ENCODE measurements around the gene ADAP2. TPM values are rescaled to one million over a fixed set of nuclear protein-coding genes. Genes with fewer than 3 reads are reported as not detected.
"Not testable (repeated sequence)": the region's sequence is repeated elsewhere in the genome, so short reads cannot be mapped to it uniquely, and the experiment has no call there.

The ADAP2 gene
- total and polyA plus RNA-seq, 2 experiments from 2014 or later, result 0.34 TPM; not detected in 1

DNA sequence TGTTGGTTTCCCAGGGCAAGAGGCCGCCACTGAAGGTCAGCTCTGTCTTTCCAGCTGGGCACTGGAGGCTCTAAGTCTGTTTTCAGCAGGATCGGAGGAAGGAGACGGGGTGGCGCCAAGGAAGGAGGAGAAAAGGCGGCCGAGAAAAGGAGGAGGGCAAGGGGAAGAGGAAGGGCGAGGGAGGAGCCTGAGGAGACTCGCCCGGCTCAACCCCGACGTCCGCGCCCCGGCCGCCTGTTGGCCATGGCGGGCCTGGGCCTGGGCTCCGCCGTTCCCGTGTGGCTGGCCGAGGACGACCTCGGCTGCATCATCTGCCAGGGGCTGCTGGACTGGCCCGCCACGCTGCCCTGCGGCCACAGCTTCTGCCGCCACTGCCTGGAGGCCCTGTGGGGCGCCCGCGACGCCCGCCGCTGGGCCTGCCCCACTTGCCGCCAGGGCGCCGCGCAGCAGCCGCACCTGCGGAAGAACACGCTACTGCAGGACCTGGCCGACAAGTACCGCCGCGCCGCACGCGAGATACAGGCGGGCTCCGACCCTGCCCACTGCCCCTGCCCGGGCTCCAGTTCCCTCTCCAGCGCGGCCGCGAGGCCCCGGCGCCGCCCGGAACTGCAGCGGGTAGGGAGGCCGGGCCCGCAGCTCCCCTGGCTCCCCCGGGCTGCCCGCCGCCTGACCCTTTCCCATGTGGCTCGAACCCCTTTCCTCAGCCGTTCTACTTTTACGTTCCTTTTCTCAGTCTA is 49.3 kb downstream of the ADAP2 start, which contains the start of gene RNF135:
RNF135 (plus strand) TSS at position 209 of the 737 bp plus-strand sequence; CDS start at position 244, 35 bp downstream.
- Histone ChIP-seq H4K20me1 (ENCODE audit: insufficient read depth) (no peaks in the 10 kb centered on the region), H3K4me3 (peak within 1 kb of the TSS; percentile 86), H3K79me2 (ENCODE audit: insufficient read depth) (peaks cover 45% of the 10 kb centered on the region), H3K27me3 (replicated peaks; ENCODE audit: insufficient read depth) (no peaks in the 10 kb centered on the region), H3K4me1 (ENCODE audit: insufficient read depth) (peaks cover 4% of the 10 kb centered on the region; the same call in 1 of the 2 replicates), H3F3A (ENCODE audit: insufficient read depth) (peaks cover 15% of the 10 kb centered on the region; the same call in 1 of the 2 replicates), H3K9me3 (ENCODE audit: low read depth) (no peaks in the 10 kb centered on the region), H3K36me3 (ENCODE audit: low read depth) (no peaks in the 10 kb centered on the region), H2AFZ (peak within 1 kb of the TSS; percentile 97), H3K27ac (peak within 1 kb of the TSS; percentile 94), H3K9me2 (ENCODE audit: insufficient read depth) (no peaks in the 10 kb centered on the region), H3K9ac (peak within 1 kb of the TSS; percentile 93), H3K4me2 (ENCODE audit: unreplicated experiment) (peak within 1 kb of the TSS; percentile 99)
- peak; percentile 96 for DNase-seq
- TF ChIP-seq EZH2phosphoT487 (IDR thresholded peaks at IDR 0.05; ENCODE audit: insufficient read depth, low read depth) (no peak), EZH2 (IDR thresholded peaks at IDR 0.05; ENCODE audit: insufficient read depth, poor library complexity, severe bottlenecking) (no peak)
- in situ Hi-C loops (cut with MboI), result no loop called here
- WGBS, 2 experiments (ENCODE audit: low coverage in 1 of 2, low lambda C conversion rate in 2 of 2, missing lambda C conversion rate in 2 of 2), result 1% methylated on average over 25 to 51 of the region's 66 CpGs

DNA sequence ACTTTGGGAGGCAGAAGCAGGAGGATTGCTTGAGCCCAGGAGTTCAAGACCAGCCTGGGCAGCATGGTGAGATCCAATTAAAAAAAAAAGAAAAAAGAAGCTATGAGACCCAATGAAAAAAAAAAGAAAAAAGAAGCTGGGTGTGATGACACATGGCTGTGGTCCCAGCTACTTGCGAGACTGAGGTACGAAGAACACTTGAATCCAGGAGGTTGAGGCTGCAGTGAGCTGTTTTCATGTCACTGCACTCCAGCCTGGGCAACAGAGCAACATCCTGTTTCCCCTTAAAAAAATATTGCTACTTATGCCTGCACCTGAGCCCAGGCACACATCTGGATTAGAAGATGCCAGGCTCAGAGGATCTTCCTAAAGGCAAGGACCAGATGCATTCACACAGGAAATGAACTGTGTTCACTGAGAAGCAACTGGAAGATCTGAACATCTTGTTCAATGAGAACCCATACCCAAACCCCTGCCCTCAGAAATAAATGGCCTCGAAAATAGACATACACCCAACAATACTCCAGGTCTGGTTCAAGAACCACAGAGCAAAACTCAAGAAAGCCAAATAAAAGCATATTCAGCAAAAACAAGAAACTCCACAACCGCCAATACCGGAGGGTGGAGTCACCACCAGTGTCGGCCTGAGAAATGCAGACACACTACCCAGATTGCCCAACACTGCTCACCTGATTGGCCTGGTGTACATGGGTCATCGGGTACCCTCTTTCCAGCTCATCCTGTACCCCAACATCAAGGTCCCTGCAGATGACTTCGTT is 53.5 kb downstream of the ADAP2 start:
- Histone ChIP-seq H3K9ac (no peak overlapping the region), H3K4me1 (ENCODE audit: insufficient read depth) (peaks cover 4% of the 10 kb centered on the region; the same call in 1 of the 2 replicates), H3K4me3 (no peak overlapping the region), H2AFZ (no peak overlapping the region), H3K4me2 (ENCODE audit: unreplicated experiment) (no peak overlapping the region), H3F3A (ENCODE audit: insufficient read depth) (peaks cover 14% of the 10 kb centered on the region; the same call in 1 of the 2 replicates), H3K9me2 (ENCODE audit: insufficient read depth) (no peaks in the 10 kb centered on the region), H3K27ac (no peak overlapping the region), H3K27me3 (replicated peaks; ENCODE audit: insufficient read depth) (no peaks in the 10 kb centered on the region), H4K20me1 (ENCODE audit: insufficient read depth) (no peaks in the 10 kb centered on the region), H3K9me3 (ENCODE audit: low read depth) (no peaks in the 10 kb centered on the region), H3K36me3 (ENCODE audit: low read depth) (no peaks in the 10 kb centered on the region), H3K79me2 (ENCODE audit: insufficient read depth) (peaks cover 67% of the 10 kb centered on the region)
- no peak for TF ChIP-seq EZH2phosphoT487 (IDR thresholded peaks at IDR 0.05; ENCODE audit: insufficient read depth, low read depth)
- no peak for TF ChIP-seq EZH2 (IDR thresholded peaks at IDR 0.05; ENCODE audit: insufficient read depth, poor library complexity, severe bottlenecking)
- 94% methylated on average over 8 of the region's 8 CpGs for WGBS, 2 experiments (ENCODE audit: low coverage in 1 of 2, low lambda C conversion rate in 2 of 2, missing lambda C conversion rate in 2 of 2)
- DNase-seq, result no peak
- in situ Hi-C loops (cut with MboI), result no loop called here

DNA sequence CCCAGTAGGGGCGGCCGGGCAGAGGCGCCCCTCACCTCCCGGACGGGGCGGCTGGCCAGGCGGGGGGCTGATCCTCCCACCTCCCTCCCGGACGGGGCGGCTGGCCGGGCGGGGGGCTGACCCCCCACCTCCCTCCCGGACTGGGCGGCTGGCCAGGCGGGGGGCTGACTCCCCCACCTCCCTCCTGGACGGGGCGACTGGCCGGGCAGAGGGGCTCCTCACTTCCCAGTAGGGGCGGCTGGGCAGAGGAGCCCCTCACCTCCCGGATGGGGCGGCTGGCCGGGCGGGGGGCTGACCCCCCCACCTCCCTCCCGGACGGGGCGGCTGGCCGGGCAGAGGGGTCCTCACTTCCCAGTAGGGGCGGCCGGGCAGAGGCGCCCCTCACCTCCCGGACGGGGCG is 58.2 kb downstream of the ADAP2 start:
- WGBS, 2 experiments (ENCODE audit: low coverage in 1 of 2, low lambda C conversion rate in 2 of 2, missing lambda C conversion rate in 2 of 2), result 91% methylated on average over 9 of the region's 33 CpGs; no CpG with 5 or more reads in 1 of the 2 experiments
- H3K9ac ChIP-seq; H3K4me1 ChIP-seq (ENCODE audit: insufficient read depth); H2AFZ ChIP-seq; H3F3A ChIP-seq (ENCODE audit: insufficient read depth); H3K9me2 ChIP-seq (ENCODE audit: insufficient read depth); DNase-seq; H3K4me3 ChIP-seq; H4K20me1 ChIP-seq (ENCODE audit: insufficient read depth); H3K27ac ChIP-seq; H3K4me2 ChIP-seq (ENCODE audit: unreplicated experiment); in situ Hi-C loops (cut with MboI); H3K27me3 ChIP-seq (replicated peaks; ENCODE audit: insufficient read depth); H3K36me3 ChIP-seq (ENCODE audit: low read depth); H3K9me3 ChIP-seq (ENCODE audit: low read depth): not testable (repeated sequence)
- peaks cover 63% of the 10 kb centered on the region for H3K79me2 ChIP-seq (ENCODE audit: insufficient read depth)

DNA sequence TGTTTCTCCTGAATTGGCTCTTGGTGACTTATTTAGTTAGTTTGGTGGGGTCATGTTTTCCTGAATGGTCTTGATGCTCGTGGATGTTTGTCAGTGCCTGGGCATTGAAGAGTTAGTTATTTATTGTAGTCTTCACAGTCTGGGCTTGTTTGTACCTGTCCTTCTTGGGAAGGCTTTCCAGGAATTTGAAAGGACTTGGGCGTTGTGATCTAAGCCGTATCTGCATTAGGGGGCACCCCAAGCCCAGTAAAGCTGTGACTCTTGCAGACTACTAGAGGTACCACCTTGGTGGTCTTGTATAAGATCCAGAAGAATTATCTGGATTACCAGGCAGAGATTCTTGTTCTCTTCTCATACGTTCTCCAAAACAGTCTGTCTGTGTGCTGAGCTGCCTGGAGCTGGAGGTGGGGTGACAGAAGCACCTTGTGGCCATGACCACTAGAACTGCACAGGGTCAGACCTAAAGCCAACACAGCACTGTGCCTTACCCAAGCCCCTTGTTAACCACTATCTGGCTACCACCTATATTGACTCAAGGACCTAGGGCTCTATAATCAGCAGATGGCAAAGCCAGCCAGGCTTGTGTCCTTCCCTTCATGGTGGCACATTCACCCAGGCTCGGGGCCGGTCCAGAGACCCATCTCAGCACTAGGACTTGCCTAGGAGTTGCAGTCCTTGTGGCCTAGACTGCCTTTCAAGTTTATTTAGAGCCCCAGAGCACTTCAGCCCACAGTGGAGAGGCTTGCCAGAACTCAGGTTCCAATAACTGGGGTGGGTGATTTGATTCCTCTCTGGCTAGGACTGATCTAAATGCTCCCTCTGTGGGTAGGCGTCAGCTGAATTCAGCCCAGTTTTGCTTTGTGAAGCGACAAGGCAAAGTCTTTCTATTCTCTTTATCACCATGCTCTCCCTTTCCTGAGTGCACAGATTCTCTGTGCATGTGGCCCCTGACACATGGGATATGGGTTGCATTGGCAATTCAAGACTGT is 60.1 kb downstream of the ADAP2 start:
- Histone ChIP-seq H3K79me2 (ENCODE audit: insufficient read depth) (peaks cover 44% of the 10 kb centered on the region), H3K27me3 (replicated peaks; ENCODE audit: insufficient read depth) (no peaks in the 10 kb centered on the region), H3F3A (ENCODE audit: insufficient read depth) (peaks cover 4% of the 10 kb centered on the region; the same call in 1 of the 2 replicates), H3K4me2 (ENCODE audit: unreplicated experiment) (no peak overlapping the region), H3K36me3 (ENCODE audit: low read depth) (0 out of 2 replicates have a peak, but pooled peaks cover 4% of the 10 kb centered on the region), H3K27ac (no peak overlapping the region), H4K20me1 (ENCODE audit: insufficient read depth) (no peaks in the 10 kb centered on the region), H3K9ac (no peak overlapping the region), H3K9me3 (ENCODE audit: low read depth) (no peaks in the 10 kb centered on the region), H3K9me2 (ENCODE audit: insufficient read depth) (no peaks in the 10 kb centered on the region), H3K4me1 (ENCODE audit: insufficient read depth) (no peaks in the 10 kb centered on the region), H2AFZ (no peak overlapping the region), H3K4me3 (no peak overlapping the region)
- in situ Hi-C loops (cut with MboI), result no loop called here
- no peak for DNase-seq
- 90 to 95% methylated on average over 8 of the region's 8 CpGs for WGBS, 2 experiments (ENCODE audit: low coverage in 1 of 2, low lambda C conversion rate in 2 of 2, missing lambda C conversion rate in 2 of 2)
- TF ChIP-seq EZH2 (IDR thresholded peaks at IDR 0.05; ENCODE audit: insufficient read depth, poor library complexity, severe bottlenecking) (no peak), EZH2phosphoT487 (IDR thresholded peaks at IDR 0.05; ENCODE audit: insufficient read depth, low read depth) (no peak)
